BE2C (cell line): ENCODE measurements around the gene GNAI2.
A peak's percentile ranks its signal among the peaks of the same experiment; 100 is the strongest.

Experiments used
- DNase-seq: peaks from one replicate; pipeline ENCODE4 v3.0.0-alpha.2; 2020
- H3K27me3 ChIP-seq: fragments of 250-450 bp; sonication (Bioruptor Pico); 2 replicates; pipeline ENCODE4 v1.5.1; 2020; ENCODE audit warnings: mild to moderate bottlenecking
- H3K36me3 ChIP-seq: fragments of 250-450 bp; sonication (Bioruptor Pico); 2 replicates; pipeline ENCODE4 v1.5.1; 2020; ENCODE audit warnings: mild to moderate bottlenecking
- H3K4me1 ChIP-seq: fragments of 250-450 bp; sonication (Bioruptor Pico); 2 replicates; pipeline ENCODE4 v1.5.1; 2020
- H3K4me3 ChIP-seq: 2 replicates; pipeline ENCODE4 v1.5.1; 2011; ENCODE audit warnings: low read depth, low read length
- H3K9me3 ChIP-seq: fragments of 250-450 bp; sonication (Bioruptor Pico); 2 replicates; pipeline ENCODE4 v1.5.1; 2020
- CTCF ChIP-seq: IDR thresholded peaks from 2 replicates; pipeline ENCODE4 v1.5.1; 2012; ENCODE audit warnings: mild to moderate bottlenecking, low read depth, low read length

GNAI2 gene

GRCh38 chr3:50203809-50204803, 31.9 kb upstream of the GNAI2 start:
- no peak overlapping the region for H3K4me3 ChIP-seq
- H3K27me3 ChIP-seq, result peaks cover 8% of the 10 kb centered on the region
- H3K36me3 ChIP-seq, result no peaks in the 10 kb centered on the region
- no peak for TF ChIP-seq CTCF
- H3K4me1 ChIP-seq, result no peaks in the 10 kb centered on the region
- DNase-seq, result no peak
- no peaks in the 10 kb centered on the region for H3K9me3 ChIP-seq

GRCh38 chr3:50204804-50205412, 31.1 kb upstream of the GNAI2 start, which contains the start of gene SLC38A3:
Gene SLC38A3 (plus strand): TSS chr3:50205271. CDS start chr3:50214200, 8,929 bp downstream.
- DNase-seq, result peak; percentile 56

GRCh38 chr3:50205413-50206276, 30.4 kb upstream of the GNAI2 start:
- TF ChIP-seq CTCF, result no peak
- DNase-seq, result no peak
- no peaks in the 10 kb centered on the region for H3K36me3 ChIP-seq
- H3K9me3 ChIP-seq, result no peaks in the 10 kb centered on the region
- peaks cover 8% of the 10 kb centered on the region for H3K27me3 ChIP-seq
- peak overlapping the region; percentile 44 for H3K4me3 ChIP-seq
- no peaks in the 10 kb centered on the region for H3K4me1 ChIP-seq

More at GRCh38 chr3:50204804-50205412, 31.1 kb upstream of the GNAI2 start, which contains the start of gene SLC38A3:
- H3K9me3 ChIP-seq, result no peaks in the 10 kb centered on the region
- H3K36me3 ChIP-seq, result no peaks in the 10 kb centered on the region
- TF ChIP-seq CTCF, result no peak
- H3K4me1 ChIP-seq, result no peaks in the 10 kb centered on the region
- H3K27me3 ChIP-seq, result peaks cover 8% of the 10 kb centered on the region
- H3K4me3 ChIP-seq, result peak within 1 kb of the TSS; percentile 44

GRCh38 chr3:50207359-50208042, 28.5 kb upstream of the GNAI2 start:
- Histone ChIP-seq H3K4me3 (no peak overlapping the region), H3K36me3 (no peaks in the 10 kb centered on the region), H3K4me1 (no peaks in the 10 kb centered on the region), H3K9me3 (no peaks in the 10 kb centered on the region), H3K27me3 (peaks cover 8% of the 10 kb centered on the region)
- no peak for DNase-seq
- TF ChIP-seq CTCF, result no peak

GRCh38 chr3:50208677-50209344, 27.2 kb upstream of the GNAI2 start:
- Histone ChIP-seq H3K4me1 (no peaks in the 10 kb centered on the region), H3K36me3 (no peaks in the 10 kb centered on the region), H3K9me3 (no peaks in the 10 kb centered on the region), H3K27me3 (peaks cover 8% of the 10 kb centered on the region), H3K4me3 (no peak overlapping the region)
- TF ChIP-seq CTCF, result no peak
- DNase-seq, result no peak
